MM.1S (cell line): ENCODE measurements around the gene PLA2G4B.

Source experiments
- CTCF ChIP-seq: fragments of 300-600 bp; sonication (generic); IDR thresholded peaks from 2 replicates; pipeline ENCODE4 v1.5.1; 2016; ENCODE audit warnings: antibody characterized with exemption, low read length, mixed read lengths
- EZH2 ChIP-seq: fragments of 300-600 bp; sonication (generic); optimal IDR thresholded peaks from 2 replicates; pipeline ENCODE3; 2017; ENCODE audit warnings: low read depth, mild to moderate bottlenecking, antibody characterized with exemption, low read length, mixed read lengths
- EZH2phosphoT487 ChIP-seq: fragments of 300-600 bp; sonication (generic); IDR thresholded peaks from 2 replicates; pipeline ENCODE4 v1.6.1; 2018; ENCODE audit warnings: antibody characterized with exemption, low read length

- TF ChIP-seq EZH2phosphoT487 (no peak), CTCF (no peak), EZH2 (no peak)
Observed at GRCh38 chr15:41790169-41790568, 48.5 kb upstream of the PLA2G4B start.
